Activated CD8-positive, alpha-beta memory T cell treated with anti-CD3 and anti-CD28 coated beads, Interleukin-2, amount 50 U/mL, for 1 hour (primary cell): Measurements from ENCODE around the gene CACNA1B.
"Not testable (repeated sequence)": the region's sequence is repeated elsewhere in the genome, so short reads cannot be mapped to it uniquely, and the experiment has no call there.

Experiments used
- DNase-seq: peaks from one replicate; pipeline ENCODE4 v3.0.0-alpha.2; 2020; ENCODE audit errors: extremely low read depth

CACNA1B gene

GRCh38 chr9:138073408-138073807 lies 195.8 kb downstream of the CACNA1B start:
- DNase-seq: no peak

GRCh38 chr9:138073808-138074207 lies 196.2 kb downstream of the CACNA1B start:
- DNase-seq: no peak

GRCh38 chr9:138074516-138074915 lies 196.9 kb downstream of the CACNA1B start:
- DNase-seq: no peak

GRCh38 chr9:138075496-138075895 lies 197.9 kb downstream of the CACNA1B start:
- no peak for DNase-seq

- no peak for DNase-seq
These were observed 198.5 kb downstream of the CACNA1B start for GRCh38 chr9:138075961-138076649.

- DNase-seq: no peak
These were observed 199.0 kb downstream of the CACNA1B start for GRCh38 chr9:138076650-138077009.

GRCh38 chr9:138077126-138077525 lies 199.5 kb downstream of the CACNA1B start:
- no peak for DNase-seq

- no peak for DNase-seq
These were observed 200.4 kb downstream of the CACNA1B start for GRCh38 chr9:138077898-138078540.

- DNase-seq: no peak
These were observed 201.3 kb downstream of the CACNA1B start for GRCh38 chr9:138078846-138079245.

GRCh38 chr9:138080979-138081378 lies 203.4 kb downstream of the CACNA1B start:
- no peak for DNase-seq

GRCh38 chr9:138082918-138083636 lies 205.5 kb downstream of the CACNA1B start:
- DNase-seq: no peak

- DNase-seq: no peak
These were observed 206.3 kb downstream of the CACNA1B start for GRCh38 chr9:138083873-138084272.

GRCh38 chr9:138085568-138085967 lies 208.0 kb downstream of the CACNA1B start:
- no peak for DNase-seq

- not testable (repeated sequence) for DNase-seq
These were observed 214.5 kb downstream of the CACNA1B start for GRCh38 chr9:138092057-138092456.

- DNase-seq: no peak
These were observed 216.4 kb downstream of the CACNA1B start for GRCh38 chr9:138094028-138094427.

- no peak for DNase-seq
These were observed 218.4 kb downstream of the CACNA1B start for GRCh38 chr9:138095813-138096518.

GRCh38 chr9:138096519-138096845 lies 218.9 kb downstream of the CACNA1B start:
- no peak for DNase-seq

- DNase-seq: no peak
These were observed 220.0 kb downstream of the CACNA1B start for GRCh38 chr9:138097501-138097991.

- DNase-seq: no peak
These were observed 220.7 kb downstream of the CACNA1B start for GRCh38 chr9:138098116-138098907.

GRCh38 chr9:138098908-138099791 lies 221.6 kb downstream of the CACNA1B start:
- DNase-seq: no peak
